ENCODE results near the gene CRIM1. TPM values are rescaled to one million over a fixed set of nuclear protein-coding genes. Genes with fewer than 3 reads are reported as not detected.

Gene CRIM1
- total and polyA plus RNA-seq, 12 donors = 7.6 to 66.3 (median 24.3) TPM

DNA sequence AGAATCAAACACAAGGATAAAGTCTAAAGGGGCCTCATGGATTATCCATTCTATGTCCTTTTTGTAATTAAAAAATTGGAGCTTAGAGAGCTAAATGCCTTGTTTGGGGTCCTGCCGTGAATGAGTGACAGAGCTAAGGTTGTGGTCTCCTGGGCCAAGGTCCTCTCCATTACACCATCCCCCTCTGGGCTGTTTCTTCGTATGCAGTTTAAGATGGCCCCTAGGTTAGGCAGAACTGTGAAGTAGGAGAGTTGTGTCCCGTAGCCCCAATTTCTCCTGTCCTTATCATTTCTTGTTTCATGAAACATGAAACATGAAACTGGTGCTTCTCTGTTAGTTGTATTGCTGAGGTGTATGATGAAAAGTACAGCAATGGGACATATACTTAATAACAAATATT, 32.9 kb downstream of the CRIM1 start:
- H3K27ac ChIP-seq = peak overlapping the region in 3 of 5 donors; percentile 14 to 59 (median 16)
- H3K27me3 ChIP-seq = no peaks in the 10 kb centered on the region
- DNase-seq = no peak
- H3K9me3 ChIP-seq (replicated peaks in 1 of 3) = no peaks in the 10 kb centered on the region
- WGBS, 4 donors = 81 to 91% (median 89%) methylated on average over 3 of the region's 3 CpGs
- no peak overlapping the region for H3K4me3 ChIP-seq
- no peak for TF ChIP-seq POLR2A (IDR thresholded peaks at IDR 0.05)
- TF ChIP-seq, protein P1, sequence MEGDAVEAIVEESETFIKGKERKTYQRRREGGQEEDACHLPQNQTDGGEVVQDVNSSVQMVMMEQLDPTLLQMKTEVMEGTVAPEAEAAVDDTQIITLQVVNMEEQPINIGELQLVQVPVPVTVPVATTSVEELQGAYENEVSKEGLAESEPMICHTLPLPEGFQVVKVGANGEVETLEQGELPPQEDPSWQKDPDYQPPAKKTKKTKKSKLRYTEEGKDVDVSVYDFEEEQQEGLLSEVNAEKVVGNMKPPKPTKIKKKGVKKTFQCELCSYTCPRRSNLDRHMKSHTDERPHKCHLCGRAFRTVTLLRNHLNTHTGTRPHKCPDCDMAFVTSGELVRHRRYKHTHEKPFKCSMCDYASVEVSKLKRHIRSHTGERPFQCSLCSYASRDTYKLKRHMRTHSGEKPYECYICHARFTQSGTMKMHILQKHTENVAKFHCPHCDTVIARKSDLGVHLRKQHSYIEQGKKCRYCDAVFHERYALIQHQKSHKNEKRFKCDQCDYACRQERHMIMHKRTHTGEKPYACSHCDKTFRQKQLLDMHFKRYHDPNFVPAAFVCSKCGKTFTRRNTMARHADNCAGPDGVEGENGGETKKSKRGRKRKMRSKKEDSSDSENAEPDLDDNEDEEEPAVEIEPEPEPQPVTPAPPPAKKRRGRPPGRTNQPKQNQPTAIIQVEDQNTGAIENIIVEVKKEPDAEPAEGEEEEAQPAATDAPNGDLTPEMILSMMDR (IDR thresholded peaks at IDR 0.05) = no peak
- H3K4me1 ChIP-seq (replicated peaks in 1 of 2) = peaks cover 0 to 13% of the 10 kb centered on the region in 2 donors
- no peaks in the 10 kb centered on the region for H3K36me3 ChIP-seq (replicated peaks in 1 of 2)
- intact Hi-C loops (cut with DNase I) = no loop called here

DNA sequence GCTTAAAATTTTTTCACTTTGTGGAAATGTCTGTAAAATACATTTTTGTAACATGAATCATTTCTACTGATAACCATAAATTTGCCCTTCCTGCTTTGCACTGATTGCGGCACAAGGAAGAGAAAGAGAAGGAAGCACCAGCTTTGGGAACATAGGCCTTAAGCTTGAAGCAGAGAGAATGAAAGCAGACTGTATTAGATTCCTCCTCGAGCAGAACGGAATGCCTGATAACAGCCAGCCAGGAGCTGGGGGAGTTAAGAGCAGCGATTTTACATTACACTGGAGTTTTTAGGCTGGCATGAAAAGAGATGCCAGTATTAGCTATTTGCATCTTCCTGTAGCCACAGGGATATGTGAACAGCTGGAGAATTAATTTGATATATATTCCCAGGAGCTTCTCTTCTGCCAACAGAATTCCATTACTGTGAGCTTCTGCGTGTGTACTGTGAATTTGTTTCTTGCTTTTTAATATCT, 33.5 kb downstream of the CRIM1 start:
- no peak overlapping the region for H3K4me3 ChIP-seq
- TF ChIP-seq POLR2A (IDR thresholded peaks at IDR 0.05) = no peak
- TF ChIP-seq, protein P1 (IDR thresholded peaks at IDR 0.05) = no peak
- no peaks in the 10 kb centered on the region for H3K36me3 ChIP-seq (replicated peaks in 1 of 2)
- H3K27ac ChIP-seq = peak overlapping the region in 3 of 5 donors; percentile 14 to 59 (median 16)
- 31 to 36% (median 33%) methylated on average over 5 of the region's 5 CpGs for WGBS, 4 donors
- DNase-seq = no peak
- intact Hi-C loops (cut with DNase I) = no loop called here
- H3K4me1 ChIP-seq (replicated peaks in 1 of 2) = peaks cover 0 to 13% of the 10 kb centered on the region in 2 donors
- H3K9me3 ChIP-seq (replicated peaks in 1 of 3) = no peaks in the 10 kb centered on the region
- no peaks in the 10 kb centered on the region for H3K27me3 ChIP-seq

DNA sequence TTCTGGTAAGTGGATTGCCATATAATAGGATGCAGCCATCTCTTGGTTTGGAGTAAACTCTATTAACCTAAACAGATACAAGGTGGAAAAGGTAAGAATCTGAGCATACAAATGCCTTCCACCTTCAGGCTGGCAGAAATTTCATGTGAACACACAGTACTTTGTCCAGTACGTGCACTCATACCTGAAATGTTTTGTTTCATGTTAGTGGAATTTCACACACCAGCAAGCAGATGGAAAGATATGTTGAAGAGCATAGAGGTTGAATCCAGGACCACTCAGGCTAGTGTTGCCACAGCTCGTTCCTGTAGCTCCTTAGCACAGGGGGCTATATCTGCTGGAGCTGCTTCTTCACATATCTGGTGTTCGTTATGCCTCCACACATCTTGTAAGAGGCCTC, 34.0 kb downstream of the CRIM1 start:
- Histone ChIP-seq H3K9me3 (replicated peaks in 1 of 3) (no peaks in the 10 kb centered on the region), H3K36me3 (replicated peaks in 1 of 2) (no peaks in the 10 kb centered on the region), H3K27me3 (no peaks in the 10 kb centered on the region), H3K4me1 (replicated peaks in 1 of 2) (peaks cover 0 to 13% of the 10 kb centered on the region in 2 donors), H3K27ac (peak overlapping the region in 2 of 5 donors; percentile 14 to 59), H3K4me3 (no peak overlapping the region)
- TF ChIP-seq, protein P1 (IDR thresholded peaks at IDR 0.05) = no peak
- no peak for TF ChIP-seq POLR2A (IDR thresholded peaks at IDR 0.05)
- WGBS, 4 donors = 87 to 91% (median 89%) methylated on average over 3 of the region's 3 CpGs
- intact Hi-C loops (cut with DNase I) = no loop called here
- DNase-seq = no peak

DNA sequence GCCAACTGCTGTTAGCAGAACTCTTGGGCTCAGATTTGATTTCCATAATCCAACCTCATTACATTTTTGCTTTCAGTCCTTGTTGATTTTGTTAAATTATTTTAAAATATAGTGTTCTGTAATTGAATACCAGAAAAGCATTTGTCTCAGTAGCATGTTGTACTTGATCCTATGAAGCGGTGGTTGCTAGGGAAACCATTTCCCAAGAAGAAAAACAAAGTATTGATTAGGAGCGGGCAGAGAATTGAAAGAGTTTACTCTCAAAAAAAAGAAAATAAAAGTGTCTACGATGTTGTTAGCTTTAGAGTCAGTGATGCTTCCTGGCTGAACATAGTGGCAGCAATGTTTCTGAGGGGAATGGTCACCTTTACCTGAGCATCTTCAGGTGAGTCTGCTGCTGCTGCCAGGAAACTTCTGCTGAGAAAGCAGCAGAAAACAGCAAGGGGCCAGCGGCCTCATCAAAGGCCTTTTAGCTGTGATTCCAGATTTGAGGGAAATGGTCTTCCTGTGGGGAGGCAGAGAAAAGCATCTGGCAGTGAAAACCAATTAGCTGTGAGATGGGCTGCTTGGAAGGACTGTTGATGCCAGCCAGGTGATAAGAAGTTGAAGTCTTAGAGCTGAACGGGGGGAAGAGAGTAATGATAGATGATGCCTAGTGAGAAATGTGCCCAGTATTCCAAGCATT, 37.1 kb downstream of the CRIM1 start:
- H3K4me3 ChIP-seq = no peak overlapping the region
- TF ChIP-seq POLR2A (IDR thresholded peaks at IDR 0.05) = no peak
- TF ChIP-seq, protein P1 (IDR thresholded peaks at IDR 0.05) = no peak
- no peaks in the 10 kb centered on the region for H3K27me3 ChIP-seq
- intact Hi-C loops (cut with DNase I) = no loop called here
- peaks cover 0 to 13% of the 10 kb centered on the region in 2 donors for H3K4me1 ChIP-seq (replicated peaks in 1 of 2)
- no peak overlapping the region for H3K27ac ChIP-seq
- no peak for DNase-seq
- WGBS, 4 donors = 76 to 84% (median 81%) methylated on average over 5 of the region's 5 CpGs
- H3K9me3 ChIP-seq (replicated peaks in 1 of 3) = no peaks in the 10 kb centered on the region
- no peaks in the 10 kb centered on the region for H3K36me3 ChIP-seq (replicated peaks in 1 of 2)
